Heart right ventricle (tissue), 16 donors: ENCODE results near the gene SEMA4G. TPM values are rescaled to one million over a fixed set of nuclear protein-coding genes. Genes with fewer than 3 reads are reported as not detected.

Experiments used
- ATAC-seq, 8 donors: fragments of 200-7000 bp; cut with Tn5 transposase; one replicate each; pipeline ENCODE4 v1.9.1; 2020; ENCODE audit warnings: mild to moderate bottlenecking in 8 of 8, moderate library complexity in 8 of 8, moderate number of reproducible peaks in 1 of 8
- DNase-seq, 2 donors: peaks; one replicate each; pipeline ENCODE4 v3.0.0-alpha.2; 2020
- H3K27ac ChIP-seq, 10 donors: fragments of 200-600 bp; sonication (generic) in 2 of 10; one replicate each; pipeline versions ENCODE4 v1.5.0 to v1.8.0; 2020 to 2022; ENCODE audit warnings: mild to moderate bottlenecking in 3 of 10
- H3K27me3 ChIP-seq, 7 donors: fragments of 200-600 bp; one replicate each; pipeline ENCODE4 v1.8.0; 2021 to 2022; ENCODE audit warnings: mild to moderate bottlenecking in 2 of 7
- H3K36me3 ChIP-seq, 9 donors: fragments of 200-600 bp; sonication (generic) in 1 of 9; one replicate each; pipeline versions ENCODE4 v1.5.0 to v1.8.0; 2020 to 2022; ENCODE audit warnings: mild to moderate bottlenecking in 2 of 9
- H3K4me1 ChIP-seq, 9 donors: fragments of 200-600 bp; sonication (generic) in 1 of 9; one replicate each; pipeline versions ENCODE4 v1.5.0 to v1.8.0; 2020 to 2022; ENCODE audit warnings: mild to moderate bottlenecking in 4 of 9
- H3K4me3 ChIP-seq, 10 donors: fragments of 200-600 bp; sonication (generic) in 2 of 10; one replicate each; pipeline versions ENCODE4 v1.5.0 to v1.8.0; 2020 to 2022; ENCODE audit warnings: mild to moderate bottlenecking in 7 of 10, moderate library complexity in 2 of 10
- H3K9me3 ChIP-seq, 11 donors: fragments of 200-600 bp in 10 of 11; sonication (generic) in 2 of 11; one replicate each; pipeline versions ENCODE4 v1.5.0 to v1.8.0; 2013 to 2022; ENCODE audit warnings: mild to moderate bottlenecking in 2 of 11, control low read depth in 1 of 11, moderate library complexity in 1 of 11
- CTCF ChIP-seq, 9 donors: fragments of 200-600 bp; sonication (generic) in 2 of 9; IDR thresholded peaks; one replicate each; pipeline versions ENCODE4 v1.5.0 to v1.8.0; 2021 to 2022; ENCODE audit warnings: antibody characterized with exemption in 9 of 9, mild to moderate bottlenecking in 5 of 9, moderate library complexity in 1 of 9
- WGBS, 2 donors: extraction: QIAGEN DNeasy Blood & Tissue Kit; methylation state at CpG; one replicate each; pipeline ENCODE4 v1.1.7; 2013; ENCODE audit warnings: inconsistent platforms in 1 of 2; 5-methylcytosine and 5-hydroxymethylcytosine counted together
- intact Hi-C, 10 donors: fragments of 100-400 bp; cut with DNase I; formaldehyde crosslinking; loops; one replicate each; pipeline versions ENCODE4 v1.11.1 to v1.14.2; 2022
- polyA plus RNA-seq, 2 donors: library from polyadenylated mRNA; stranded (reverse); fragments of 200-250 nt; gene quantifications; one replicate each; pipeline ENCODE4 v1.2.3, GENCODE V29; 2013
- total RNA-seq, 10 donors: library from RNA; stranded (reverse); fragmentation: NEBNext Ultra II Directional in 3 of 10; extraction: Animal tissue kit (Norgen Biotek cat#: 25700) in 3 of 10; gene quantifications; one replicate each; pipeline versions ENCODE4 v1.2.1 to v1.2.4, GENCODE V29; 2021 to 2023
- donor health status: Arrhythmogenic right ventricular cardiomyopathy.
- donor health status: ischemic (EF 13 %, LVEDD 7.1; RV severe dilation, severe dysfunction).
- donor health status: healthy with polysubstance abuse.
- donor health status: DM: no; HTN: yes; CAD: no.
- donor health status: DM: no; HTN: no; CAD: no.
- donor health status: ischemic (EF 25% LVEDD 6.9; RV normal size, moderate dysfunction).
- donor health status: ischemic (EF 25% LVEDD 5.7; RV mildly dilated, moderate dysfunction).
- donor health status: healthy.
- donor health status: DM: yes; HTN: yes; CAD: no.
- donor health status: Ischemic cardiomyopathy.
- donor health status: ischemic (EF 35%, LVEDD 5.7; RV mildly dilated, moderate dysfunction).
- donor health status: nonischemic (EF 11% LVEDD 7.7; RV severe dilation, severe dysfunction).
- donor health status: DM: yes; HTN: yes; CAD: no.
- donor health status: PGD.
- donor health status: ischemic (EF 29% LVEDD 5.4; RV normal size, mild dysfunction).
- donor health status: nonischemic (EF 23%, LVEDD 6.1; RV moderate dilation, normal function).

The SEMA4G gene
- total and polyA plus RNA-seq, 12 donors, result 0.20 to 1.6 (median 0.80) TPM

- H3K4me1 ChIP-seq, result peaks cover 12 to 34% (median 25%) of the 10 kb centered on the region in 9 donors
- intact Hi-C loops, result loop anchor here in 2 of 10 donors (5.0 kb wide), 2 partner anchors 41 to 46 kb away; partner anchors contain the start of genes PDZD7 (in 1 of the 2) and SFXN3 (in 1 of the 2)
Observed at GRCh38 chr10:100986623-100986951, 17.3 kb downstream of the SEMA4G start.

DNA sequence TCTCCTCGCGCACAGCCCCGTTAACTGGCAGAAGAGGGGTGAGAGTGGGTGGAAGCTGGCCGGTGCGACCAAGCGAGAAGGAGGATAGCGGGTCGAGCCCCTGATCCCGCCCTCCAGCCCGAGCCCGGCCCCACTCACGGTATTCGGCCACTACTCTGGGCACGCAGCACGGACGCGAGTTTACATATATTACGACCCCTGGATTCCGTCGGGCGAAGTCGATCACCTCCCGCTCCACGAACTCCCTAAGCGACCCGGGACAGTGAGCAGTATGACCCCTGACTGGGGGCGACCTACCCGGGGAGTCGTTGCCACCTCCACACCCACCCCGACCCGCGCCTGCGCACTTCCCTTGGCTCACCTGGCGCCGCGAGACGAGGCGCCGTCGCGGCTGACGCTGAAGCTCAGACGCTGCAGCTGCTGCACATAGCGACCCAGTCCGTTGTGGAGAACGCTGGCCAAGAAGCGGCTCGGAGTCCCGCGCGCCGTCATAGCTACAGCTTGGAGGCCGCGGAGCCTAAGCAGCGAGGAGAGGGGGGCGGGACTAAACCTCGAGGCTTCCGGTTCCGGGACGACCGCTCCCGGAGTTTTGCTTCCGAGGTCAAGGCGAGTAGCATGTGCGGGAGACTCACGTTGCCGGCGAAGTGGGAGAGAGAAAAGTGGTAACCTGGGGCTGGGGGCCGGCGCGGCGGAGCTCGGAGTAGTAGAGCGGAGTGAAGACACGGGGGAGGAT, 17.8 kb downstream of the SEMA4G start, which contains the start of the genes MRPL43 and TWNK:
Gene MRPL43 (minus strand): TSS at position 546 of the 733 bp plus-strand sequence. CDS start 54 bp downstream, at position 492.
Gene TWNK (plus strand): TSS at position 592 of the 733 bp plus-strand sequence. CDS start 668 bp downstream, outside the sequence.
- Histone ChIP-seq H3K27me3 (no peaks in the 10 kb centered on the region), H3K27ac (peak within 1 kb of the TSS in 9 of 10 donors; percentile 76 to 90 (median 83)), H3K4me1 (peaks cover 12 to 34% (median 25%) of the 10 kb centered on the region in 9 donors), H3K9me3 (no peaks in the 10 kb centered on the region), H3K36me3 (peaks cover 0 to 60% (median 16%) of the 10 kb centered on the region in 9 donors), H3K4me3 (peak within 1 kb of the TSS; percentile 63 to 99 (median 84))
- no peak for TF ChIP-seq CTCF (IDR thresholded peaks at IDR 0.05)
- intact Hi-C loops, result loop anchor here in 2 of 10 donors (5.0 kb wide), 2 partner anchors 40 to 45 kb away; partner anchors contain the start of genes PDZD7 (in 1 of the 2) and SFXN3 (in 1 of the 2)
- DNase-seq, result peak; percentile 85
- 1% methylated on average over 75 of the region's 75 CpGs for WGBS, 2 donors
- ATAC-seq, result peak; percentile 84 to 94 (median 92)

More at GRCh38 chr10:100986623-100986951, 17.3 kb downstream of the SEMA4G start:
- DNase-seq (no peak), ATAC-seq (peak in 2 of 8 donors; percentile 1 to 6)
- peaks cover 0 to 60% (median 18%) of the 10 kb centered on the region in 9 donors for H3K36me3 ChIP-seq
- no peaks in the 10 kb centered on the region for H3K27me3 ChIP-seq
- 16 to 19% methylated on average over 17 of the region's 17 CpGs for WGBS, 2 donors
- H3K4me3 ChIP-seq, result peak overlapping the region; percentile 63 to 99 (median 84)
- no peak for TF ChIP-seq CTCF (IDR thresholded peaks at IDR 0.05)
- peak overlapping the region in 8 of 10 donors; percentile 76 to 90 (median 84) for H3K27ac ChIP-seq
- H3K9me3 ChIP-seq, result no peaks in the 10 kb centered on the region

GRCh38 chr10:100987685-100988049, 18.4 kb downstream of the SEMA4G start:
- Histone ChIP-seq H3K4me1 (peaks cover 12 to 34% (median 25%) of the 10 kb centered on the region in 9 donors), H3K27me3 (no peaks in the 10 kb centered on the region), H3K27ac (peak overlapping the region in 8 of 10 donors; percentile 76 to 90 (median 84)), H3K36me3 (peaks cover 0 to 60% (median 12%) of the 10 kb centered on the region in 9 donors), H3K4me3 (peak overlapping the region; percentile 63 to 99 (median 84)), H3K9me3 (no peaks in the 10 kb centered on the region)
- ATAC-seq (peak in 3 of 8 donors; percentile 1 to 33 (median 8)), DNase-seq (no peak)
- intact Hi-C loops, result loop anchor here in 2 of 10 donors (5.0 kb wide), 2 partner anchors 40 to 45 kb away; partner anchors contain the start of genes PDZD7 (in 1 of the 2) and SFXN3 (in 1 of the 2)
- 1% methylated on average over 15 of the region's 15 CpGs for WGBS, 2 donors
- TF ChIP-seq CTCF (IDR thresholded peaks at IDR 0.05), result no peak

DNA sequence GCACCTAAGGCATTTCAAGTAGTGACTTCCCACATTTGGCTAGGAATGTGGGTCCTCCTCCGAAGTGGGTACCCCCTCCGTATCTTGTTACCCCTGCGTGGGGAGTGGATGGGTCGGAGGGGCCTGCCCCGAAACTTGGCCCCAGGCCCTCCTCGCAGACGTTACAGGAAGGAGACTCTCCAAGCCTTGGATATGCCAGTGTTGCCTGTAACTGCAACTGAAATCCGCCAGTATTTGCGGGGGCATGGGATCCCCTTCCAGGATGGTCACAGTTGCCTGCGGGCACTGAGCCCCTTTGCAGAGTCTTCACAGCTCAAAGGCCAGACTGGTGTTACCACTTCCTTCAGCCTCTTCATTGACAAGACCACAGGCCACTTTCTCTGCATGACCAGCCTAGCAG, 18.9 kb downstream of the SEMA4G start:
- intact Hi-C loops, result loop anchor here in 2 of 10 donors (5.0 kb wide), 2 partner anchors 39 to 44 kb away; partner anchors contain the start of genes PDZD7 (in 1 of the 2) and SFXN3 (in 1 of the 2)
- H3K27ac ChIP-seq, result no peak overlapping the region
- WGBS, 2 donors, result 63 to 70% methylated on average over 10 of the region's 10 CpGs
- no peak for TF ChIP-seq CTCF (IDR thresholded peaks at IDR 0.05)
- H3K4me3 ChIP-seq, result peak overlapping the region; percentile 63 to 99 (median 84)
- H3K36me3 ChIP-seq, result peaks cover 0 to 60% (median 12%) of the 10 kb centered on the region in 9 donors
- peaks cover 12 to 34% (median 25%) of the 10 kb centered on the region in 9 donors for H3K4me1 ChIP-seq
- H3K27me3 ChIP-seq, result no peaks in the 10 kb centered on the region
- DNase-seq, result no peak
- no peaks in the 10 kb centered on the region for H3K9me3 ChIP-seq
- ATAC-seq, result no peak
